HG03025 (cell line): ENCODE data around the gene CDK12.

Experiments used
- ATAC-seq: cut with Tn5 transposase; IDR thresholded peaks from one replicate; pipeline ENCODE4 v1.9.1; 2021; ENCODE audit warnings: mild to moderate bottlenecking, moderate library complexity; ENCODE audit not compliant: unreplicated experiment, low FRiP score

Gene CDK12

GRCh38 chr17:39547713-39548478 is 86.6 kb downstream of the CDK12 start:
- no peak for ATAC-seq

GRCh38 chr17:39548494-39549225 is 87.4 kb downstream of the CDK12 start:
- no peak for ATAC-seq

- no peak for ATAC-seq
Observed at GRCh38 chr17:39549747-39550573, 88.7 kb downstream of the CDK12 start.

- no peak for ATAC-seq
Observed at GRCh38 chr17:39551879-39552278, 90.6 kb downstream of the CDK12 start.

- no peak for ATAC-seq
Observed at GRCh38 chr17:39553341-39553945, 92.2 kb downstream of the CDK12 start.

GRCh38 chr17:39555368-39555767 is 94.1 kb downstream of the CDK12 start:
- ATAC-seq: no peak

- no peak for ATAC-seq
Observed at GRCh38 chr17:39556423-39556822, 95.1 kb downstream of the CDK12 start.

- no peak for ATAC-seq
Observed at GRCh38 chr17:39562395-39562794, 101.1 kb downstream of the CDK12 start.

GRCh38 chr17:39562976-39563375 is 101.7 kb downstream of the CDK12 start:
- ATAC-seq: no peak

GRCh38 chr17:39563476-39563875 is 102.2 kb downstream of the CDK12 start:
- ATAC-seq: no peak

GRCh38 chr17:39564211-39564848 is 103.0 kb downstream of the CDK12 start:
- no peak for ATAC-seq

- no peak for ATAC-seq
Observed at GRCh38 chr17:39566094-39566850, 105.0 kb downstream of the CDK12 start.

GRCh38 chr17:39568702-39569101 is 107.4 kb downstream of the CDK12 start:
- ATAC-seq: no peak

- no peak for ATAC-seq
Observed at GRCh38 chr17:39569126-39569525, 107.8 kb downstream of the CDK12 start.

- ATAC-seq: no peak
Observed at GRCh38 chr17:39572121-39572520, 110.8 kb downstream of the CDK12 start.

GRCh38 chr17:39573447-39574298 is 112.4 kb downstream of the CDK12 start:
- no peak for ATAC-seq

GRCh38 chr17:39576187-39576586 is 114.9 kb downstream of the CDK12 start:
- no peak for ATAC-seq

- no peak for ATAC-seq
Observed at GRCh38 chr17:39578272-39578671, 117.0 kb downstream of the CDK12 start.
